MCF 10A (cell line): Measurements from ENCODE around the gene SGTA. TPM values are rescaled to one million over a fixed set of nuclear protein-coding genes. Genes with fewer than 3 reads are reported as not detected.

Experiments
- BruUV-seq: library from RNA; stranded (reverse); fragments of 400-500 nt; replicated peaks from 2 replicates; lab custom pipeline; 2021; lab: Mats Ljungman, UMichigan
- CTCF ChIA-PET: fragments of 300-600 bp; sonication (Branson Sonifier 250); formaldehyde crosslinking; extraction: SDS; loops from one replicate; lab custom pipeline; 2021; ENCODE audit warnings: antibody characterized with exemption, inconsistent platforms; lab: Yijun Ruan, JAX
- POLR2A ChIA-PET: fragments of 300-600, 350-650 bp; sonication (Branson Sonifier 250); formaldehyde crosslinking; extraction: SDS; loops from one replicate; lab custom pipeline; 2020; ENCODE audit warnings: antibody characterized with exemption, inconsistent platforms; lab: Yijun Ruan, JAX
- DNase-seq: peaks from one replicate; pipeline ENCODE4 v3.0.0-alpha.2; 2018; ENCODE audit not compliant: unreplicated experiment
- H3K27ac Mint-ChIP-seq: one replicate; pipeline ENCODE4 v1.8.0; 2022; ENCODE audit warnings: mild to moderate bottlenecking, low read depth, mixed read lengths; ENCODE audit not compliant: unreplicated experiment
- H3K27me3 Mint-ChIP-seq: one replicate; pipeline ENCODE4 v1.8.0; 2022; ENCODE audit warnings: mixed read lengths; ENCODE audit not compliant: insufficient read depth, unreplicated experiment
- H3K36me3 Mint-ChIP-seq: one replicate; pipeline ENCODE4 v1.8.0; 2022; ENCODE audit warnings: mild to moderate bottlenecking, moderate library complexity, mixed read lengths; ENCODE audit not compliant: insufficient read depth, unreplicated experiment
- H3K4me1 Mint-ChIP-seq: one replicate; pipeline ENCODE4 v1.8.0; 2022; ENCODE audit warnings: mixed read lengths; ENCODE audit not compliant: insufficient read depth, unreplicated experiment
- H3K4me3 Mint-ChIP-seq: one replicate; pipeline ENCODE4 v1.8.0; 2022; ENCODE audit warnings: mild to moderate bottlenecking, moderate library complexity, mixed read lengths; ENCODE audit not compliant: unreplicated experiment
- H3K9me3 Mint-ChIP-seq: one replicate; pipeline ENCODE4 v1.8.0; 2022; ENCODE audit warnings: mixed read lengths; ENCODE audit not compliant: unreplicated experiment
- CTCF ChIP-seq: fragments of 200-600 bp; IDR thresholded peaks from one replicate; pipeline ENCODE4 v1.8.0; 2022; ENCODE audit warnings: antibody characterized with exemption, mild to moderate bottlenecking; ENCODE audit not compliant: unreplicated experiment
- intact Hi-C: fragments of 100-400 bp; cut with micrococcal nuclease; formaldehyde crosslinking; loops from 2 replicates; pipeline ENCODE4 v1.14.1; 2022
- total RNA-seq: library from RNA; stranded (reverse); gene quantifications from 2 replicates; pipeline ENCODE4 v1.2.3, GENCODE V29; 2022

SGTA gene
- total RNA-seq, 1 experiment from 2014 or later, result 66.6 TPM

GRCh38 chr19:2711172-2711874, 71.8 kb downstream of the SGTA start:
- intact Hi-C loops, result no loop called here
- CTCF ChIA-PET, result interaction anchor here (0.6 kb wide), 1 partner anchor 547 kb away, joined by 3 read pairs; no protein-coding TSS in a partner anchor
- no peak for TF ChIP-seq CTCF
- H3K4me3 Mint-ChIP-seq, result no peak overlapping the region
- H3K27ac Mint-ChIP-seq, result no peak overlapping the region
- no peaks in the 10 kb centered on the region for H3K36me3 Mint-ChIP-seq
- peak; percentile 30 for DNase-seq
- BruUV-seq, result no TSS peak
- no peaks in the 10 kb centered on the region for H3K27me3 Mint-ChIP-seq
- H3K4me1 Mint-ChIP-seq, result no peaks in the 10 kb centered on the region
- H3K9me3 Mint-ChIP-seq, result peaks cover 9% of the 10 kb centered on the region
- POLR2A ChIA-PET, result no interaction called here

GRCh38 chr19:2706251-2706650, 76.8 kb downstream of the SGTA start:
- no TSS peak for BruUV-seq
- TF ChIP-seq CTCF, result no peak
- Mint-ChIP-seq H3K27me3 (peaks cover 9% of the 10 kb centered on the region), H3K4me1 (no peaks in the 10 kb centered on the region), H3K36me3 (peaks cover 7% of the 10 kb centered on the region), H3K9me3 (no peaks in the 10 kb centered on the region), H3K4me3 (no peak overlapping the region), H3K27ac (no peak overlapping the region)
- intact Hi-C loops, result no loop called here
- ChIA-PET CTCF (interaction anchor here (0.5 kb wide), 1 partner anchor 7 kb away, joined by 3 read pairs; no protein-coding TSS in a partner anchor), POLR2A (no interaction called here)
- no peak for DNase-seq

Other genes starting within 250 kb of the SGTA start
- 0.22 and 0.51 TPM in 2 replicates for gene GNG7, start 80.6 kb downstream of the SGTA start, total RNA-seq
- gene DIRAS1, start 61.9 kb downstream of the SGTA start, total RNA-seq, result 0.37 and 0.74 TPM in 2 replicates
- 21.3 and 29.9 TPM in 2 replicates for gene SLC39A3, start 43.3 kb downstream of the SGTA start, total RNA-seq
- gene THOP1, start 2.2 kb upstream of the SGTA start, total RNA-seq, result 93.7 and 114 TPM in 2 replicates
- 3.1 and 4.0 TPM in 2 replicates for gene ZNF554, start 36.6 kb upstream of the SGTA start, total RNA-seq
- 4.9 and 6.6 TPM in 2 replicates for gene ZNF555, start 58.2 kb upstream of the SGTA start, total RNA-seq
- gene ZNF556, start 84.1 kb upstream of the SGTA start, total RNA-seq, result not detected in 2 replicates
- 4.8 and 5.5 TPM in 2 replicates for gene ZNF57, start 117.7 kb upstream of the SGTA start, total RNA-seq
- 4.7 and 4.9 TPM in 2 replicates for gene ZNF77, start 161.7 kb upstream of the SGTA start, total RNA-seq
- 0.89 and 2.9 TPM in 2 replicates for gene TLE6, start 194.3 kb upstream of the SGTA start, total RNA-seq
- 1.9 and 3.0 TPM in 2 replicates for gene TLE2, start 246.0 kb upstream of the SGTA start, total RNA-seq